Measurements from ENCODE around the gene RCVRN. TPM values are rescaled to one million over a fixed set of nuclear protein-coding genes. Genes with fewer than 3 reads are reported as not detected.

RCVRN gene
- total RNA-seq, 1 donor from 2014 or later, result 0.38 TPM

DNA sequence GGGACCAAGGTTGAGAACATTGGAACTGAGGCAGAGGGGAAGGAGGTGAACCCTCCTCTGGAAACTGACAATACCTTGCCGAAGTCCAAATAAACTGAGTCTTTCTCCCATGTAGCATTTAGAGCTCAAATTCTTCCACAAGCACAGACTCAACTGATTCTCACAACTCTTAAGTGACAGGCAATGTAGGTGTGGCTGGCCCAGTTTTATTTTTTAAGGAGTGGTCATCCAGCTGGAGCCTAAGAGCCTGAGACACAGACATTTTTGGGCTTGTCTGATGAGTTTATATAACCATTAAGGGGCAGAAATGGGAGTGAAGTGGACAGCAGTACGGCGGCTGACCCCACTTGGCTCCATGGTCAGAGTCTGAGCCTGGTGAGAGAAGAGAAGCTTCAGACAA is 10.8 kb downstream of the RCVRN start:
- intact Hi-C loops (cut with micrococcal nuclease), result no loop called here
- ATAC-seq (ENCODE audit: low read depth) (no peak), DNase-seq (no peak)
- TF ChIP-seq, protein P1, sequence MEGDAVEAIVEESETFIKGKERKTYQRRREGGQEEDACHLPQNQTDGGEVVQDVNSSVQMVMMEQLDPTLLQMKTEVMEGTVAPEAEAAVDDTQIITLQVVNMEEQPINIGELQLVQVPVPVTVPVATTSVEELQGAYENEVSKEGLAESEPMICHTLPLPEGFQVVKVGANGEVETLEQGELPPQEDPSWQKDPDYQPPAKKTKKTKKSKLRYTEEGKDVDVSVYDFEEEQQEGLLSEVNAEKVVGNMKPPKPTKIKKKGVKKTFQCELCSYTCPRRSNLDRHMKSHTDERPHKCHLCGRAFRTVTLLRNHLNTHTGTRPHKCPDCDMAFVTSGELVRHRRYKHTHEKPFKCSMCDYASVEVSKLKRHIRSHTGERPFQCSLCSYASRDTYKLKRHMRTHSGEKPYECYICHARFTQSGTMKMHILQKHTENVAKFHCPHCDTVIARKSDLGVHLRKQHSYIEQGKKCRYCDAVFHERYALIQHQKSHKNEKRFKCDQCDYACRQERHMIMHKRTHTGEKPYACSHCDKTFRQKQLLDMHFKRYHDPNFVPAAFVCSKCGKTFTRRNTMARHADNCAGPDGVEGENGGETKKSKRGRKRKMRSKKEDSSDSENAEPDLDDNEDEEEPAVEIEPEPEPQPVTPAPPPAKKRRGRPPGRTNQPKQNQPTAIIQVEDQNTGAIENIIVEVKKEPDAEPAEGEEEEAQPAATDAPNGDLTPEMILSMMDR (IDR thresholded peaks at IDR 0.05), result no peak
- H3K9me3 Mint-ChIP-seq, result no peaks in the 10 kb centered on the region
- no peak overlapping the region for H3K4me3 Mint-ChIP-seq
- H3K36me3 Mint-ChIP-seq (ENCODE audit: low read depth), result no peaks in the 10 kb centered on the region
- CTCF ChIA-PET, result no interaction called here
- POLR2A ChIA-PET, result no interaction called here
- peaks cover 12% of the 10 kb centered on the region for H3K27me3 Mint-ChIP-seq
- H3K4me1 Mint-ChIP-seq, result no peaks in the 10 kb centered on the region
- no peak overlapping the region for H3K27ac Mint-ChIP-seq

DNA sequence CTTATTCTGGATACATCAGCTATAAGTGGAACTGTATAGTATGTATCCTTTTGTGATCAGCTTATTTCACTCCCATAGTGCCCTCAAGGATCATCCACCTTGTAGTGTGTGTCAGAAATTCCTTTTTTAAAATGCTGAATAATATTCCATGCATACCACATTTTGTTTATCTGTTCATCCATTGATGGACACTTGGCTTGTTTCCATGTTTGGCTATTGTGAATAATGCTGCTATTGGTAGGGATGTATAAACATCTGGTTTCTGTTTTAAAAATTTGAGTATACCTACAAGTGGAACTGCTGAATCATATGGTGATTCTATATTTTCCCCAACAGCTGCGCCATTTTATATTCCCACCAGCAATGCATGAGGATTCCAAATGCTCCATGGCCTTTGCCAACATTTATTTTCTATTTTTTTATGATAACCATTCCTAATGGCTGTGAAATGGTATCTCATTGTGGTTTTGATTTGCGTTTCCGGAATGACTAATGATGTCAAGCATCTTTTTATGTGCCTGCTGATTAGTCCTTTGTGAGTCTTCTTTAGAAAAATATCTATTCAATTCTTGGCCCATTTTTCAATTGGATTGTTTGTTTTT is 11.6 kb downstream of the RCVRN start:
- CTCF ChIA-PET, result no interaction called here
- intact Hi-C loops (cut with micrococcal nuclease), result no loop called here
- DNase-seq, result no peak
- no peak for ATAC-seq (ENCODE audit: low read depth)
- no peak overlapping the region for H3K4me3 Mint-ChIP-seq
- TF ChIP-seq, protein P1 (IDR thresholded peaks at IDR 0.05), result no peak
- POLR2A ChIA-PET, result no interaction called here
- no peaks in the 10 kb centered on the region for H3K36me3 Mint-ChIP-seq (ENCODE audit: low read depth)
- H3K9me3 Mint-ChIP-seq, result no peaks in the 10 kb centered on the region
- H3K27me3 Mint-ChIP-seq, result peaks cover 12% of the 10 kb centered on the region
- no peaks in the 10 kb centered on the region for H3K4me1 Mint-ChIP-seq
- H3K27ac Mint-ChIP-seq, result no peak overlapping the region

- Mint-ChIP-seq H3K27me3 (peaks cover 6% of the 10 kb centered on the region), H3K4me3 (no peak overlapping the region), H3K9me3 (no peaks in the 10 kb centered on the region), H3K27ac (no peak overlapping the region), H3K4me1 (no peaks in the 10 kb centered on the region), H3K36me3 (ENCODE audit: low read depth) (no peaks in the 10 kb centered on the region)
- POLR2A ChIA-PET, result no interaction called here
- CTCF ChIA-PET, result no interaction called here
- TF ChIP-seq, protein P1 (IDR thresholded peaks at IDR 0.05), result no peak
- no peak for DNase-seq
- ATAC-seq (ENCODE audit: low read depth), result no peak
- intact Hi-C loops (cut with micrococcal nuclease), result no loop called here
Measured at GRCh38 chr17:9890124-9890523, 14.9 kb downstream of the RCVRN start.

DNA sequence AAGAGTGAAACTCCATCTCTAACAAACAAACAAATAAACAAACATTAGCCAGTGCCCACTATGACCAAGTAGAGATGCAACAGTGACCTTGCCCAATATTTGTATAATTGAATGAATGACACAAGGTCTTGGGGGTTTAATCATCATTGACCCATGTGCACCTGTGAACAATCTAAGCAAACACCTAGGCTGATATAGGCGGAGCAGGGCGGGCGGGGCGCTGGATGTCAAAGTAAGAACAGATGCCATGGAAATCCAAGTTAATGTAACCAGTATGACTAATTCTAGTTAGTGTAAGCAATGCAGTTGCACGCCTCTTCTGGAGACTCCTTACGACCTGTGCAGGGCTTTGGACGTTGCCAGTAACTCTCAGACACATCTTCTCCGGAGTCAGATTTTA is 17.6 kb downstream of the RCVRN start:
- Mint-ChIP-seq H3K27ac (no peak overlapping the region), H3K4me3 (no peak overlapping the region), H3K27me3 (no peaks in the 10 kb centered on the region), H3K36me3 (ENCODE audit: low read depth) (no peaks in the 10 kb centered on the region), H3K9me3 (peaks cover 11% of the 10 kb centered on the region), H3K4me1 (no peaks in the 10 kb centered on the region)
- ATAC-seq (ENCODE audit: low read depth) (no peak), DNase-seq (no peak)
- POLR2A ChIA-PET, result no interaction called here
- TF ChIP-seq, protein P1 (IDR thresholded peaks at IDR 0.05), result no peak
- CTCF ChIA-PET, result no interaction called here
- intact Hi-C loops (cut with micrococcal nuclease), result no loop called here

DNA sequence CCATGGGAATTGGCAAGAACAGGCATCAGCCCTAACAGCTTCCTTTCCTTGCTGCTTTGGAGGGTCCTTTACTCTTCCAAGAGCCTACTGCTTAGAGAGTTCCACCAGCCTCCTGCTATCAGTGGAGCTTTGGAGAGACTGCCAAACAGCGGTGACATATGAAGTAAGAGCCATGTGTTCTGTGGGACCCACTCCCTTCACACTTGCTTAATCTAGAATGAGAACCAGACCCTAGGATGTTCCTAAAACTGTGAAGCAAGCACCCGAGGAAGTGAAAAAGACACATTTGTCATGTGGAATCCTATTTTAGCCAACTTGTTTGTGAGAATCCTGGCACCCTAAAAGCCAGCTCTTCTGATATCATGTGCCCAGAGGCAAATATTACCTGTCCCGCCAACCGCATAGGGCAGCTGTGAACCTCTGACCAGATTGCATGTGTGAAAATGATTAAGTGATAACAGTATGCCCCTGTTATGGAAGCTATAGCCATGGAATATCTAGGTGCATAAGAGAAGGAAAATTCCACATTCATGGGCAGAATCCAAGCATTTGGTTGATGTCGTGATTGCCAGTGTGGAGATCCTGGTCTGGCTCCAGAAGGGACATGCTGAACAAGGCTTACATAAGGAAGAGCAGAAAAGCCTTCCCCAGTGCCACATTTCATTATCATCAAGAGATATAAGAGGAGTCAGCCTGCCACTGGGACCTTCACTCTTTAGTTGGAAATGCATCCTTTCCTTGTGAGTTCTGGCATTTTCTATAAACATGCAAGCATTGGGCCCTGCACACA is 18.7 kb downstream of the RCVRN start:
- H3K27ac Mint-ChIP-seq, result no peak overlapping the region
- intact Hi-C loops (cut with micrococcal nuclease), result no loop called here
- CTCF ChIA-PET, result no interaction called here

More for the DNA sequence above, 18.7 kb downstream of the RCVRN start:
- Mint-ChIP-seq H3K9me3 (peaks cover 19% of the 10 kb centered on the region), H3K4me1 (no peaks in the 10 kb centered on the region), H3K4me3 (no peak overlapping the region), H3K27me3 (no peaks in the 10 kb centered on the region), H3K36me3 (ENCODE audit: low read depth) (no peaks in the 10 kb centered on the region)
- TF ChIP-seq, protein P1 (IDR thresholded peaks at IDR 0.05), result no peak
- DNase-seq (no peak), ATAC-seq (ENCODE audit: low read depth) (no peak)
- POLR2A ChIA-PET, result no interaction called here

All from activated B cell treated with CpG ODN at 0.5 μM for 24 hours (primary cell).